H1 (cell line): ENCODE results near the gene MAGI2.

Experiments
- BACH1 ChIP-seq: IDR thresholded peaks from 2 replicates; pipeline ENCODE4 v1.6.1; 2012; ENCODE audit warnings: low read length, improper control_type of control experiment
- CEBPB ChIP-seq: IDR thresholded peaks from 2 replicates; pipeline ENCODE4 v1.6.1; 2012; ENCODE audit warnings: low read depth, low read length
- EP300 ChIP-seq, 2 experiments: IDR thresholded peaks; 1 replicate in 1 of 2; 2 replicates in 1 of 2; pipeline ENCODE4 v1.6.1; 2011 to 2012; ENCODE audit warnings: low read depth in 2 of 2, low read length in 2 of 2, mild to moderate bottlenecking in 2 of 2, borderline replicate concordance in 1 of 2, inconsistent platforms in 1 of 2, moderate library complexity in 1 of 2
- EZH2 ChIP-seq: fragments of 200-600 bp; sonication (generic); IDR thresholded peaks from 2 replicates; pipeline ENCODE4 v1.7.1; 2012; ENCODE audit warnings: low read depth, mild to moderate bottlenecking, moderate library complexity, low read length, inconsistent platforms; ENCODE audit not compliant: severe bottlenecking
- GABPA ChIP-seq: IDR thresholded peaks from 2 replicates; pipeline ENCODE4 v1.6.1; 2011; ENCODE audit warnings: mild to moderate bottlenecking, low read length, moderate library complexity, borderline replicate concordance; ENCODE audit not compliant: insufficient read depth
- MAFK ChIP-seq: IDR thresholded peaks from 2 replicates; pipeline ENCODE4 v1.6.1; 2012; ENCODE audit warnings: low read depth, mild to moderate bottlenecking, improper control_type of control experiment, low read length
- TAF1 ChIP-seq: IDR thresholded peaks from 2 replicates; pipeline ENCODE4 v1.6.1; 2011; ENCODE audit warnings: mild to moderate bottlenecking, low read depth, low read length
- TAF7 ChIP-seq: optimal IDR thresholded peaks from 2 replicates; pipeline ENCODE3; 2011; ENCODE audit warnings: low read depth, mild to moderate bottlenecking, inconsistent platforms, low read length, moderate library complexity, borderline replicate concordance
- TBP ChIP-seq: IDR thresholded peaks from 2 replicates; pipeline ENCODE4 v1.6.1; 2011; ENCODE audit warnings: low read depth, low read length, improper control_type of control experiment
- ZNF274 ChIP-seq: IDR thresholded peaks from 2 replicates; pipeline ENCODE4 v1.7.0; 2012; ENCODE audit warnings: low read length, borderline replicate concordance; ENCODE audit errors: extremely low read depth
- TF ChIP-seq, protein P1 (sequence below), 3 experiments: IDR thresholded peaks; 1 replicate in 2 of 3; 2 replicates in 1 of 3; pipeline versions ENCODE4 v1.5.1 to v1.6.1; 2011; ENCODE audit warnings: low read length in 3 of 3, mild to moderate bottlenecking in 3 of 3, inconsistent platforms in 2 of 3, low read depth in 1 of 3, moderate library complexity in 1 of 3; ENCODE audit not compliant: insufficient read depth in 1 of 3; ENCODE audit errors: control extremely low read depth in 1 of 3

DNA sequence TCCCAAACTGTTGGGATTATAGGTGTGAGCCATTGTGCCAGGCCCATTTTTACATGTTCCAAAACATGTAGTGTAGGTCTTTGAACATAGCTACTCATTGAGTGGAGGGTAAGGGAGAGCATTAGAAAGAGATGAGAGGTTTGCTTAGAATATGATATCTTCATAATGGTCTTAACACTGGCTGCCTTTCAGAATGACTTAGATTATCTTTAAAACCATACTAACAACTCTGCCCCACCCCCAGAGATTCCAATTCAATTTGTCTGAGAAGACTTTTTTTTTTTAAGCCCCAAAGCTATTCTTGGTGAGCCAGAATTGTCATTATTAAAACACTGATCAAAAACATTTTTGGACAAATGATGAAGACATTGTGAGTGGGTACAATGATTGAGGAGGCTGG lies 1486.0 kb downstream of the MAGI2 start:
- TF ChIP-seq, protein P1, sequence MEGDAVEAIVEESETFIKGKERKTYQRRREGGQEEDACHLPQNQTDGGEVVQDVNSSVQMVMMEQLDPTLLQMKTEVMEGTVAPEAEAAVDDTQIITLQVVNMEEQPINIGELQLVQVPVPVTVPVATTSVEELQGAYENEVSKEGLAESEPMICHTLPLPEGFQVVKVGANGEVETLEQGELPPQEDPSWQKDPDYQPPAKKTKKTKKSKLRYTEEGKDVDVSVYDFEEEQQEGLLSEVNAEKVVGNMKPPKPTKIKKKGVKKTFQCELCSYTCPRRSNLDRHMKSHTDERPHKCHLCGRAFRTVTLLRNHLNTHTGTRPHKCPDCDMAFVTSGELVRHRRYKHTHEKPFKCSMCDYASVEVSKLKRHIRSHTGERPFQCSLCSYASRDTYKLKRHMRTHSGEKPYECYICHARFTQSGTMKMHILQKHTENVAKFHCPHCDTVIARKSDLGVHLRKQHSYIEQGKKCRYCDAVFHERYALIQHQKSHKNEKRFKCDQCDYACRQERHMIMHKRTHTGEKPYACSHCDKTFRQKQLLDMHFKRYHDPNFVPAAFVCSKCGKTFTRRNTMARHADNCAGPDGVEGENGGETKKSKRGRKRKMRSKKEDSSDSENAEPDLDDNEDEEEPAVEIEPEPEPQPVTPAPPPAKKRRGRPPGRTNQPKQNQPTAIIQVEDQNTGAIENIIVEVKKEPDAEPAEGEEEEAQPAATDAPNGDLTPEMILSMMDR (IDR thresholded peaks at IDR 0.05; ENCODE audit: control extremely low read depth in 1 of 3, insufficient read depth in 1 of 3, low read depth in 1 of 3, low read length in 3 of 3): no peak
- TF ChIP-seq EZH2: no peak
- no peak for TF ChIP-seq ZNF274
- TF ChIP-seq TBP: no peak
- TF ChIP-seq CEBPB: no peak
- no peak for TF ChIP-seq TAF1
- no peak for TF ChIP-seq TAF7
- TF ChIP-seq EP300 (IDR thresholded peaks at IDR 0.05; ENCODE audit: borderline replicate concordance in 1 of 2, low read depth in 2 of 2, low read length in 2 of 2): no peak
- no peak for TF ChIP-seq MAFK
- TF ChIP-seq BACH1: no peak
- TF ChIP-seq GABPA: no peak
